ENCODE results near the gene BDKRB2.

- no peak for TF ChIP-seq CTCF (conservative IDR thresholded peaks at IDR 0.05; ENCODE audit: low read length)
- TF ChIP-seq EZH2phosphoT487 (IDR thresholded peaks at IDR 0.05; ENCODE audit: borderline replicate concordance) = no peak
These were observed 2.1 kb upstream of the BDKRB2 start for GRCh38 chr14:96202441-96203094.

All from Loucy (cell line).